Measurements from ENCODE around the gene GRPEL2.
A peak's percentile ranks its signal among the peaks of the same experiment; 100 is the strongest.

GRPEL2 gene

GRCh38 chr5:149353911-149354310 lies 8.6 kb downstream of the GRPEL2 start:
- DNase-seq (ENCODE audit: insufficient read length, low spot score) (no peak), FAIRE-seq (no peak)

DNA sequence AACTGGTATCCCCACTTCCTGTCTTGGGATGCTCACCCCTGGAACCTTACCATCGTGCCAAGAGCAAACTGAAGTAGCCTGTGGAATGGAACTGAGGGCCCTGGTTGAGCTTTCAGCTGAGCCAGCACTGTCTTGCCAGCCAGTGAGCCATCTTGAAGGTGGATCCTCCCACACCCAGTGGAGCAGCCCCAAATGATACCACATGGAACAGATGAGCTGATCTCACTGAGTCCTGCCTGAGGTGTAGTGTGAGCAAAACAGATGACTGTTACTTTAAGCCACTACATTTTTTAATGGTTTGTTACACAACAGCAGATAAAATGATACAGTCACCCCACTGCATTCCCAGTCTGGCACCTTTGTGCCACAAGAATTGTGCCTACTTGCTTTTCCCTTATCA lies 10.4 kb downstream of the GRPEL2 start:
- DNase-seq (ENCODE audit: insufficient read length, low spot score), result no peak
- FAIRE-seq, result no peak

DNA sequence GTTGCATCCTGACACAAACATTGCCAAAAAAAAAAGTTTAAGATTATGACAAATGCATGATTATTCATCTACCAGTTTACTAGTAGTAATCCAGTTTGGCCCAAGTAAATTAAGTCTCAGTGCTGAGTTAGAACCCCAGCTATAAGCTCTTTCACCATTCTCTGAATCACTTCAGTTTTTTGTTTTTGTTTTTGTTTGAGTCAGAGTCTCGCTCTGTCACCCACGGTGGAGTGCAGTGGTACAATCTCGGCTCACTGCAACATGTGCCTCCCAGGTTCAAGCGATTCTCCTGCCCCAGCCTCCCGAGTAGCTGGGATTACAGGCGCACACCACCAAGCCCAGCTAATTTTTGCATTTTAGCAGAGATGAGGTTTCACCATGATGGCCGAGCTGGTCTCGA lies 11.1 kb downstream of the GRPEL2 start:
- no peak for FAIRE-seq

GRCh38 chr5:149357370-149358293 lies 12.3 kb downstream of the GRPEL2 start, which contains the start of gene PCYOX1L:
Gene PCYOX1L, plus strand, starts transcription at chr5:149358046. Its CDS starts 23 bp downstream, at chr5:149358069.
- FAIRE-seq (peak; percentile 92), DNase-seq (ENCODE audit: insufficient read length, low spot score) (peak; percentile 97)

More for the DNA sequence above, 11.1 kb downstream of the GRPEL2 start:
- no peak for DNase-seq (ENCODE audit: insufficient read length, low spot score)

DNA sequence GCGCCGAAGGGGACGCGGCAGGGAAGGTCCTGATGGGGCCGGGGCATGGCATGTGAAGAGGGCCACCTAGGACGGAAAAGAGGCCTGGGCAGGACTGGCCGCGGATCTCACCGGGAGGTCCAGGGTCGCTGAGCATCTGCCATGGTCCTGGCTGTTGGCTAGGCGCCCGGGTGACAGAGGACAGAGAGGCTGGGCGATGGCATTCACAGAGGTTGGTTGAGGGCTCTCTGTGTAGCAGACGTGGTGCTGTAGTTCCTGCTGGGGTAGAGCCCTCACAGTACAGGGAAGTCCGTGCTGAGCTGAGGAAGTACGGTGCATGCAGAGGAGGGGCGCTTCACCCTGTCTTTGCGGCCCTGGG lies 13.0 kb downstream of the GRPEL2 start:
- DNase-seq (ENCODE audit: insufficient read length, low spot score) (no peak), FAIRE-seq (no peak)

DNA sequence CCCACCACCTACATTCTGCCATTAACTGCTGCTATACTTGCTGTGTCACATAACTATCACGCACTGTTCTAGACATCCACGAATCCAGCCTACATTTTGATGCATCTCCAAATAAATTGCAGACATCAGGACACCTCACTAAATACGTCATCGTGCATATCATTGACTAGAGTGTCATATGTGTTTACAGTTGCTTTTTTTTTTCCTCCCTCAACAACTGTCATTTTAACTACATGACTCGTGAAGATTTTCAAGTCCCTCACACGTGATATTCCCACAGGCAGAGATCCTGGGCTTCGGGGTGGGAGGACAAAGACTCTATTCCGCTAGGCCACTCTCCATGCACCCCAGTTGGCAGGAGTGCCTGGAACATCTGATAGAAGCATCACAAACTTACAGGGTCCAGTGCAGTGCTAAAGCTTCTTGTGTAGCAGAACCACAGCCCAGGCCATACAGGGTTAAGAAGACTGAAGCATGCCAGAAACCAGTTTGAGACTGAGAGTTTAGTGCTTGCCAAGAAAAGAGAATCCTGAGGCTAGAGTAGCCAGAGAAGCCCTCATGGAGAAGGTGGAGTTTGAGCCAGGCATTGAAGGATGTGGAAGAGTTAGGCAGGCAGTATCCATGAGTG lies 13.7 kb downstream of the GRPEL2 start:
- DNase-seq (ENCODE audit: insufficient read length, low spot score) (no peak), FAIRE-seq (no peak)

- DNase-seq (ENCODE audit: insufficient read length, low spot score) (no peak), FAIRE-seq (no peak)
These were observed 15.0 kb downstream of the GRPEL2 start for GRCh38 chr5:149360272-149360671.

GRCh38 chr5:149362541-149362940 lies 17.2 kb downstream of the GRPEL2 start:
- FAIRE-seq, result no peak
- no peak for DNase-seq (ENCODE audit: insufficient read length, low spot score)

DNA sequence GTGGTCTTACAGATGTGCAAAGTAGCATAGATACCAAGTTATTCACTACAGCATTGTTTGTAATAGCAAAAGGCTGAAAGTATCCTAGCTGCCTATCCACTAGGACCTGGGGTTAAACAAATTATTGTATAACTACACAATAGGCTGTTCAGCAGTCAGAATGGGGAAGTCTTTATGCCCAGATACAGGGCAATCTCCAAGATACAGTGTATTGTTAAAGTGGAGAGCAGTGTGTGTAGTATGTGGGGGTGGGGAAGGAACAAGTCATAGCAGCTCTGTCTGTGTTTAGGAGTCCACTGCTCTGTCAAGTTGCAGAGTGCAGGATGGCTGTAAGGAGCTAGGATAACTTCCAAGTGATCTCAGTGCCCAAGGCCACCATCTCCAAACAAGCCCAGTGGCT lies 18.1 kb downstream of the GRPEL2 start:
- FAIRE-seq, result no peak

DNA sequence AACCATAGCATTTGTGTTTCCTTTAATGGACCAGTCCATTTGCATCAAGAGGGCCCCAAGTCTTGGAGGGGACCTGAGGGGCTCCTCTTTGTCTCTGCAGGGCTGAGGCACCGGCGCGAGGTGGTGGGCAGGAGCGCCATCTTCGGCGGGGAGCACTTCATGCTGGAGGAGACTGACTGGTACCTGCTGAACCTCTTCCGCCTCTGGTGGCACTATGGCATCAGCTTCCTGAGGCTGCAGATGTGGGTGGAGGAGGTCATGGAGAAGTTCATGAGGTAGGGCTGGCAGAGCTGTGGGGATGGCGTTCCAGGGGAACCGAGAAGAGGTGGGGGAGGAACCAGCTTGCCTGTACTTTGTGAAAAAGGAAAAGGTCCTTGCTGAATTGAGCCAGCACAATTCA lies 18.6 kb downstream of the GRPEL2 start:
- DNase-seq (ENCODE audit: insufficient read length, low spot score) (no peak), FAIRE-seq (no peak)

More for the DNA sequence above, 18.1 kb downstream of the GRPEL2 start:
- no peak for DNase-seq (ENCODE audit: insufficient read length, low spot score)

DNA sequence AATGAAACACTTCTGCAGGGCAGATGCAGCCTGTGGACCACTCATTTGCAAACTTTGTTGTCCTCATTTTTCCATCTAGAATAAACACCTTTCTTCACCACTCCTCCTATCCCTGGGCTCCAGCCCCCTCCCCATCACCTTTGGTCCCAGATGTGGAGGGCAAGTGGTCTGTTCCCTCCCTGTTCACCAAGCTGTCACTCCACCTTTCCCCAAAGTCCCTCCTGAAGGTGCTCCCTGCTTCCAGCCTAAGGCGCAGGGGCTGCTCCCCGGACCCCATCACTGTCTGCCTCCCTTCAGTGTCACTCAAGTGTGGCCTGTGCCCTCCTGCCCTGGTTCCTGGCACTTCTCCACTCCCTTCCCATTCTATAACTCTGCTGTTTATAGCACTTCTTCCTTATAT lies 19.4 kb downstream of the GRPEL2 start:
- FAIRE-seq (no peak), DNase-seq (ENCODE audit: insufficient read length, low spot score) (no peak)

DNA sequence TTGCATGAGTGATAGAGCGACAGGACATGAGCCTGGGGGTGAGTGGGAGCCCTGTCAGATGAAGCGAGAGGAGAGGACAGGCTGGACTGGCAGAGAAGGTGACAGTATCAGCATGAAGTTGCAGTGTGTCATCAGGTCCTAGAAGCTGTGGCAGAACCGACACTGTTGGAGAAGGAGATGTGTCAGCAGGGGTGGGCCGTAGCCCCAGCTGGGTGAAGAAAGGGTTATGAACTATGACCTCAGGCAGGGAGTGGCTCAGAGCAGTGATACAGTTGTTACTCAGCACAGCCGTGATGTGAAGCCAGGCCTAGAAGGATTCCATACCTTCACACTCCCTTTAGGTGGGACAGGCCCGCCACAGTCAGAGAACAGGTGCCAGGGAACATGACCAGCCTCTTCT lies 20.1 kb downstream of the GRPEL2 start:
- no peak for FAIRE-seq
- no peak for DNase-seq (ENCODE audit: insufficient read length, low spot score)

DNA sequence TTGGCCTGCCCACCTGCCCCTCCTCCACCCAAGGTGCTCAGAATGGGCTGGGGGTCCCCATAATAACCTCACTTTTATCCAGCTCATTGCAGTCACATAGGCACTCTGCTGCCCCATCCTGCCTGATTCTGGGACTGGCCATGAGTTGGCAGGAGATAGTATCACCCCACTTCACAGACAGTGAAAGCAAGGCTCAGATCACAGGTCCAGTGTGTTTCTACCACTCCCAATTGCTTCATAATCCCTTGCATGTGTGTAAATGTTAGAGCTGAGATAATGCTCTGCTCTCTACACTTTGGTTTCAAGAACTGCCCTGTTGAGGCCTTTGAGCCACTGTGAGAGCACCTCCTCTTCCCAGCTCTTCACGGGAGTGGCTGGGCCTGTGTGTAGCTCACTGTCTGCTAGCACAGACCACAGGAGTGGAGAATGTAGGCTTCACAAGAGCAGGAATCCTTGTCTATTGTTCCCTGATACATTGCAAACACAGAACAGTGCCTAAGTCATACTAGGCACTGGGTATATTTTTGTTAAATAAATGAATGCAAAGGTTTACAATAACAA lies 20.9 kb downstream of the GRPEL2 start:
- DNase-seq (ENCODE audit: insufficient read length, low spot score), result no peak
- no peak for FAIRE-seq

DNA sequence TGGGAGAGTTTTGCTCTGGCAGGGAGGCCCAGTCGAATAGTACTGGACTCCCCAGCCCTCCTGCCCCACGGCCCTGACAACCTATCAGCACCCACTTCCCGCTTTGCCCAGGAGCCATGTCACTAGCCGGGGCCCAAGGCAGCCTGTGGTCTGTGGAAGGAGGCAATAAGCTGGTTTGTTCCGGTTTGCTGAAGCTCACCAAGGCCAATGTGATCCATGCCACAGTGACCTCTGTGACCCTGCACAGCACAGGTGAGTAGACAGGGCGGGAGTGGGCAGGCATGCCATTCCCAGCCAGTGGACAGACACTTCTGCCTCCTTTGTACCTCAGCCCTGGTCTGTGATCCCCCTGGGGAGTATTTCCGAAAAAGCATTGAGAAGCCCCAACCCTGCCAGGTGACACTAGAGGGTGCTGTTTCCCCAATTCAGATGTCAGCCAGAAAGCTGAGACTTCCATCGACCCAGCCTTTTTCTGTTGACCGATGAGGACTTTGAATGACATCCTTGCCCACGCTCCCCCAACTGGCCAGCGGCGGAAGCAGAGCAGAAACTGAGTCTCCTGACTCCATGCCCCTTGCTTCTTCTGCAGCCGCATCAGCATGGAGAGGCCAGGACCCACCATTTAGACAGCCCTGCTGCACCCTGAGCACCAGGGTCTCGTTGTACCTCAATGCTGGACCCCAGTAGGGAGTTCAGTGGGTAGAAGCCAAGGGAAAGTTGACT lies 22.1 kb downstream of the GRPEL2 start:
- peak; percentile 87 for DNase-seq (ENCODE audit: insufficient read length, low spot score)
- FAIRE-seq, result peak; percentile 16

DNA sequence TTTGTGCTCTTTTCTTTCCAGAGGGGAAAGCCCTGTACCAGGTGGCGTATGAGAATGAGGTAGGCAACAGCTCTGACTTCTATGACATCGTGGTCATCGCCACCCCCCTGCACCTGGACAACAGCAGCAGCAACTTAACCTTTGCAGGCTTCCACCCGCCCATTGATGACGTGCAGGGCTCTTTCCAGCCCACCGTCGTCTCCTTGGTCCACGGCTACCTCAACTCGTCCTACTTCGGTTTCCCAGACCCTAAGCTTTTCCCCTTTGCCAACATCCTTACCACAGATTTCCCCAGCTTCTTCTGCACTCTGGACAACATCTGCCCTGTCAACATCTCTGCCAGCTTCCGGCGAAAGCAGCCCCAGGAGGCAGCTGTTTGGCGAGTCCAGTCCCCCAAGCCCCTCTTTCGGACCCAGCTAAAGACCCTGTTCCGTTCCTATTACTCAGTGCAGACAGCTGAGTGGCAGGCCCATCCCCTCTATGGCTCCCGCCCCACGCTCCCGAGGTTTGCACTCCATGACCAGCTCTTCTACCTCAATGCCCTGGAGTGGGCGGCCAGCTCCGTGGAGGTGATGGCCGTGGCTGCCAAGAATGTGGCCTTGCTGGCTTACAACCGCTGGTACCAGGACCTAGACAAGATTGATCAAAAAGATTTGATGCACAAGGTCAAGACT lies 22.8 kb downstream of the GRPEL2 start:
- FAIRE-seq, result no peak

GRCh38 chr5:149370878-149371277 lies 25.6 kb downstream of the GRPEL2 start:
- DNase-seq (ENCODE audit: insufficient read length, low spot score), result no peak
- FAIRE-seq, result no peak

More for the DNA sequence above, 22.8 kb downstream of the GRPEL2 start:
- no peak for DNase-seq (ENCODE audit: insufficient read length, low spot score)

GRCh38 chr5:149371296-149371962 lies 26.1 kb downstream of the GRPEL2 start:
- DNase-seq (ENCODE audit: insufficient read length, low spot score) (peak; percentile 64), FAIRE-seq (no peak)

DNA sequence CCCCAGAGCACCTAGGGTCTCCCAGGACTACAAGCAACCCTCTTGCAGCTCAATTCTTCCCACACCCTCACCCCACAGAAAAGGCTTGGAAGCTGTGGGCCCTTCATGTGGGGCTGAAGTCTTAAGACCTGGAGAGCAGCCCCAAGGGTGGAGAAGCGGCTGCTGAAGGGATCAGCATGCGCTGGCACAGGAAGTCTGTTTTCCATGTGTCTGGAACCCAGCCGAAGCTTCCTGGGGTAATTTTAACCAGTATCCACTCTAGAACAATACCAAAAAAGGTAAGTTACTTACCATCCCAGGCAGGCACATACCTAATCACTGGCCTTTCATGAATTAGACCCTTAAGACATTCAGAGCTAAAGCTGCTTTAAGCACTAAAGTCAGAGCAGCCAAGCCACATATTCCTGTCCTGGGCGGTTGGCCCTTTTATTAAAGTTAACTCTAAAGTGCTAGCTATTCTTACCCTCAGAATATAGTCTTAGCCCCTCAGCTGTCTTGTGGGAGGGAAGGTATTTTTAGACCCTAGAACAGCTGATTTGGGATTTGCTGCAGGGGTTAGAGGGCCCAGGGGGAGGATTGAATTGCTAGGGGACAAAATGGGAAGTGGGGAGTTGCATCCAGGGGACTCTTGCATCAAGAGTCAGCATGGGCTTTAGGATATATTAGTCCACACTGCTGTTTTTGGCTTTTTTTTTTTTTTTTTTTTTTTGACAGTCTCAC lies 26.9 kb downstream of the GRPEL2 start:
- FAIRE-seq, result no peak
- DNase-seq (ENCODE audit: insufficient read length, low spot score), result no peak

DNA sequence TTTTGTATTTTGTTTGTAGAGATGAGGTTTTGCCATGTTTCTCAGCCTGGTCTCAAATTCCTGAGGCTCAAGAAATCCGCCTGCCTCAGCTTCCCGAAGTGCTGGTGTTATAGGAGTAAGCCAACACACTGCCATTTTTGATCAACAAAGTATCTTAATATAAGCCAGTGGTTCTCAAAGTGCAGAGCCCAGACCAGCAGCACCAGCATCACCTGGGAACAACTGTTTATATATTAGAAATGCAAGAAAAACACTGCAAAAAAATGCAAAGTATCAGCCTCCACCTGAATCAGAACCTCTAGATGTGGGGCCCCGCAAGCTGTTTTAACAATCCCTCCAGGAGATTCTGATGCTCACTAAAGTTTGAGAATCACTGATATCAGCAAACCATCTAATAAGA lies 27.6 kb downstream of the GRPEL2 start:
- FAIRE-seq, result no peak
- no peak for DNase-seq (ENCODE audit: insufficient read length, low spot score)
